Measurements from ENCODE around the gene SDS.

DNA sequence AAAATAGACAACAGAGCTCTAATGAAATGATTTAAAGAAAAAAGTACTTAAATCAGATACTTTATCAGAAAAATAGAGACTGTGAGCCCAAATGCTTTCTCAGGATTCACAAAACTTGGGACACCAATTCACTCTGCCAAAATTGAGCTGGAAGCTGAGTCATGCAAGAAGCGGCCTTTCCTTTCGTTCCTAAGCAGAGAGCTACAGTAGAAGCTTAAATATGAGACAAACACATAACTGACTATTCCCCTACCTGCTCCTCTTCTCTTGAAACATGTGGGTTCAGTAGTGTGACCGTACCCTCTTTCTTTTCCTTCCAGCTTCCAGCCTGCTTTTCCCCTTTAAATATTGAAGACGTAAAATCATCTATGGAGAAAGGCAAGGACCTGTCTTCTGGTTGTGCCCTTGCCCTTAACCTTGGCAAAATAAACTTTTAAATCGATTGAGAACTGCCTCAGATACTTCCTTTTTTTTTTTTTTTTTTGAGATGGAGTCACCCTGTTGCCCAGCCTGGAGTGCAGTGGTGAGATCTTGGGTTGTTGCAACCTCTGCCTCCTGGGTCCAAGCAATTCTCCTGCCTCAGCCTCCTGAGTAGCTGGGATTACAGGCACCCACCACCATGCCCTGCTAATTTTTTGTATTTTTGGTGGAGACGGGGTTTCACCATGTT lies 4.4 kb upstream of the SDS start:
- TF ChIP-seq, protein P1, sequence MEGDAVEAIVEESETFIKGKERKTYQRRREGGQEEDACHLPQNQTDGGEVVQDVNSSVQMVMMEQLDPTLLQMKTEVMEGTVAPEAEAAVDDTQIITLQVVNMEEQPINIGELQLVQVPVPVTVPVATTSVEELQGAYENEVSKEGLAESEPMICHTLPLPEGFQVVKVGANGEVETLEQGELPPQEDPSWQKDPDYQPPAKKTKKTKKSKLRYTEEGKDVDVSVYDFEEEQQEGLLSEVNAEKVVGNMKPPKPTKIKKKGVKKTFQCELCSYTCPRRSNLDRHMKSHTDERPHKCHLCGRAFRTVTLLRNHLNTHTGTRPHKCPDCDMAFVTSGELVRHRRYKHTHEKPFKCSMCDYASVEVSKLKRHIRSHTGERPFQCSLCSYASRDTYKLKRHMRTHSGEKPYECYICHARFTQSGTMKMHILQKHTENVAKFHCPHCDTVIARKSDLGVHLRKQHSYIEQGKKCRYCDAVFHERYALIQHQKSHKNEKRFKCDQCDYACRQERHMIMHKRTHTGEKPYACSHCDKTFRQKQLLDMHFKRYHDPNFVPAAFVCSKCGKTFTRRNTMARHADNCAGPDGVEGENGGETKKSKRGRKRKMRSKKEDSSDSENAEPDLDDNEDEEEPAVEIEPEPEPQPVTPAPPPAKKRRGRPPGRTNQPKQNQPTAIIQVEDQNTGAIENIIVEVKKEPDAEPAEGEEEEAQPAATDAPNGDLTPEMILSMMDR (IDR thresholded peaks at IDR 0.05) = no peak
- no peak for TF ChIP-seq POLR2A (IDR thresholded peaks at IDR 0.05)
- TF ChIP-seq EP300 (IDR thresholded peaks at IDR 0.05) = no peak
